Adrenal gland (tissue), 5 donors: Measurements from ENCODE around the gene CTBP2.

Experiments
- POLR2A ChIP-seq, 2 donors: fragments of 450-650 bp; IDR thresholded peaks; one replicate each; pipeline ENCODE4 v1.6.1; 2017; ENCODE audit warnings: antibody characterized with exemption in 2 of 2, mild to moderate bottlenecking in 2 of 2, moderate library complexity in 1 of 2
- TF ChIP-seq, protein P1 (sequence below), 6 experiments: fragments of 450-650 bp in 4 of 6; fragments of 200-600 bp in 2 of 6; sonication (generic) in 1 of 6; IDR thresholded peaks; 1 replicate in 5 of 6; 2 replicates in 1 of 6; pipeline versions ENCODE4 v1.5.1 to v1.8.0; 2016 to 2021; ENCODE audit warnings: antibody characterized with exemption in 6 of 6, mild to moderate bottlenecking in 2 of 6, moderate library complexity in 1 of 6
- donor health status: DM: no; HTN: no; CAD: no.

DNA sequence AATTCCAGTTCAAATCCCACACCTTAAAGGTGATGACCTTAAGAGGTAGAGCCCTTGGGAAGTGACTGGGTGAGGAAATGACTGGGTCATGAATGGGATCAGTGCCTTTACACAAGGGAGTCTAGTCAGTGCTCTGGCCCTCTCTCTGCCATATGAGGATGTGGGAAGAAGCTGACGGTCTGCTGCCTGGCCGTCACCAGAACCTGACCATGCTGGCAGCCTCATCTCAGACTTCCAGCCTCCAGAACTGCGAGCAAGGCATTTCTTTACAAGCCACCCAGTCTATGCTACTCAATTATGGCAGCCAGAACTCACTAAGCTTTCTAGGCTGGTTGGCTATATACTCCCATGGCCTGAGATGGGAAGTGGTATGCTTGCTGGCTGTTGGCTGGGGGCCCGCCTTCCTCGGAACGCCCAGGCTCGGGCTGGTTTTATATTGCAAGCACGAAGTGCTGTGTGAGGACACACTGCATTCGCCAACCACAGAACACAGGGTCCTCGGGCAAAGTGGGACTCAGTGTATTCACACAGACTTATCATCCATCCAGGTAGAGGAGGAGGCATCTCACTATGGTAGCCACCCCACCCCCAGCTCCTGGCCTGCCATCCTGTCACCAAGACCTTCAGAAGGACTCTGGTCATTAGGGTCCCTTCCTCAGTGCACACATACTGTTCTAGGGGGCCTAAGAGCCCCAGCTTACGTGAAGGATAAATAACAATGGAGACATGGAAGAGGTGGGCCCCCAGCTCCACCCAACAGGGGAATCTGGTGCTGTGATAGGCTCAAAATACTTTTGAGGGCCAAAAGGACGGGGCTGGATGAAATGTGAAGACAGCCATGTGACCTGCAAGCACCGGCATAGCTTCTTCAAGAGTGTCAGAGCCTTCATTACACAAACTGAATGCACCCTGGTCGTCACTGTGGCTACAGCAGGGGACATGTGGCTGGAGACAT lies 169.4 kb downstream of the CTBP2 start:
- TF ChIP-seq, protein P1, sequence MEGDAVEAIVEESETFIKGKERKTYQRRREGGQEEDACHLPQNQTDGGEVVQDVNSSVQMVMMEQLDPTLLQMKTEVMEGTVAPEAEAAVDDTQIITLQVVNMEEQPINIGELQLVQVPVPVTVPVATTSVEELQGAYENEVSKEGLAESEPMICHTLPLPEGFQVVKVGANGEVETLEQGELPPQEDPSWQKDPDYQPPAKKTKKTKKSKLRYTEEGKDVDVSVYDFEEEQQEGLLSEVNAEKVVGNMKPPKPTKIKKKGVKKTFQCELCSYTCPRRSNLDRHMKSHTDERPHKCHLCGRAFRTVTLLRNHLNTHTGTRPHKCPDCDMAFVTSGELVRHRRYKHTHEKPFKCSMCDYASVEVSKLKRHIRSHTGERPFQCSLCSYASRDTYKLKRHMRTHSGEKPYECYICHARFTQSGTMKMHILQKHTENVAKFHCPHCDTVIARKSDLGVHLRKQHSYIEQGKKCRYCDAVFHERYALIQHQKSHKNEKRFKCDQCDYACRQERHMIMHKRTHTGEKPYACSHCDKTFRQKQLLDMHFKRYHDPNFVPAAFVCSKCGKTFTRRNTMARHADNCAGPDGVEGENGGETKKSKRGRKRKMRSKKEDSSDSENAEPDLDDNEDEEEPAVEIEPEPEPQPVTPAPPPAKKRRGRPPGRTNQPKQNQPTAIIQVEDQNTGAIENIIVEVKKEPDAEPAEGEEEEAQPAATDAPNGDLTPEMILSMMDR (IDR thresholded peaks at IDR 0.05): no peak
- no peak for TF ChIP-seq POLR2A (IDR thresholded peaks at IDR 0.05)
